Large intestine (tissue), 3 donors: ENCODE data around the gene HEATR3. TPM values are rescaled to one million over a fixed set of nuclear protein-coding genes. Genes with fewer than 3 reads are reported as not detected.

Experiments
- DNase-seq, 2 donors: peaks; one replicate each; pipeline versions ENCODE4 v3.0.0 to v3.0.0-alpha.2; 2013
- H3K27ac ChIP-seq: one replicate; pipeline ENCODE4 v1.5.1; 2013; ENCODE audit warnings: low read length
- H3K27me3 ChIP-seq: 2 replicates; pipeline ENCODE4 v1.6.1; 2013; ENCODE audit warnings: low read length; ENCODE audit not compliant: control insufficient read depth, insufficient read depth
- H3K36me3 ChIP-seq: 2 replicates; pipeline ENCODE4 v1.6.1; 2013; ENCODE audit warnings: low read length; ENCODE audit not compliant: control insufficient read depth, insufficient read depth
- H3K4me1 ChIP-seq: one replicate; pipeline ENCODE4 v1.6.1; 2013; ENCODE audit warnings: low read length; ENCODE audit not compliant: control insufficient read depth, insufficient read depth
- H3K4me3 ChIP-seq: one replicate; pipeline ENCODE4 v1.5.1; 2013; ENCODE audit warnings: low read length
- H3K9me3 ChIP-seq: one replicate; pipeline ENCODE4 v1.6.1; 2013; ENCODE audit warnings: mild to moderate bottlenecking, low read depth, low read length, moderate library complexity; ENCODE audit not compliant: control insufficient read depth
- whole genome bisulfite sequencing: methylation state at CpG from one replicate; pipeline ENCODE4 v1.1.5; 2013; ENCODE audit warnings: low lambda C conversion rate; ENCODE audit not compliant: insufficient coverage; 5-methylcytosine and 5-hydroxymethylcytosine counted together
- polyA plus RNA-seq: library from polyadenylated mRNA; unstranded; fragments of 120-200 nt; gene quantifications from one replicate; pipeline ENCODE4 v1.2.1, GENCODE V29; 2013

The HEATR3 gene
- polyA plus RNA-seq, 1 donor, result 11.7 TPM

GRCh38 chr16:50036426-50036825, 29.3 kb upstream of the HEATR3 start:
- H3K36me3 ChIP-seq, result peaks cover 28% of the 10 kb centered on the region
- 83% methylated on average over 1 of the region's 3 CpGs for WGBS

GRCh38 chr16:50037662-50038220, 28.0 kb upstream of the HEATR3 start:
- peaks cover 18% of the 10 kb centered on the region for H3K36me3 ChIP-seq
- no peaks in the 10 kb centered on the region for H3K27me3 ChIP-seq
- H3K4me3 ChIP-seq, result no peak overlapping the region
- no CpG with 5 or more reads among the region's 2 CpGs for WGBS
- no peak for DNase-seq
- peaks cover 18% of the 10 kb centered on the region for H3K4me1 ChIP-seq
- peak overlapping the region; percentile 0 for H3K27ac ChIP-seq
- no peaks in the 10 kb centered on the region for H3K9me3 ChIP-seq

More at GRCh38 chr16:50036426-50036825, 29.3 kb upstream of the HEATR3 start:
- Histone ChIP-seq H3K9me3 (no peaks in the 10 kb centered on the region), H3K27ac (no peak overlapping the region), H3K4me1 (peaks cover 18% of the 10 kb centered on the region), H3K27me3 (no peaks in the 10 kb centered on the region), H3K4me3 (no peak overlapping the region)
- no peak for DNase-seq

GRCh38 chr16:50038286-50038685, 27.5 kb upstream of the HEATR3 start:
- Histone ChIP-seq H3K27ac (peak overlapping the region; percentile 65), H3K4me1 (peaks cover 18% of the 10 kb centered on the region), H3K27me3 (no peaks in the 10 kb centered on the region), H3K9me3 (no peaks in the 10 kb centered on the region), H3K36me3 (peaks cover 17% of the 10 kb centered on the region), H3K4me3 (no peak overlapping the region)
- 100% methylated on average over 1 of the region's 4 CpGs for WGBS
- DNase-seq, result no peak

GRCh38 chr16:50038756-50039529, 26.8 kb upstream of the HEATR3 start:
- Histone ChIP-seq H3K27me3 (no peaks in the 10 kb centered on the region), H3K36me3 (peaks cover 13% of the 10 kb centered on the region), H3K4me3 (no peak overlapping the region), H3K4me1 (peaks cover 18% of the 10 kb centered on the region), H3K9me3 (no peaks in the 10 kb centered on the region), H3K27ac (peak overlapping the region; percentile 65)
- no CpG with 5 or more reads among the region's 5 CpGs for WGBS
- peak; percentile 44 to 68 for DNase-seq

GRCh38 chr16:50040018-50040417, 25.8 kb upstream of the HEATR3 start:
- peaks cover 15% of the 10 kb centered on the region for H3K4me1 ChIP-seq
- no peak overlapping the region for H3K27ac ChIP-seq
- WGBS, result no CpG with 5 or more reads among the region's 8 CpGs
- no peaks in the 10 kb centered on the region for H3K27me3 ChIP-seq
- no peak overlapping the region for H3K4me3 ChIP-seq
- H3K9me3 ChIP-seq, result no peaks in the 10 kb centered on the region
- no peak for DNase-seq
- peaks cover 6% of the 10 kb centered on the region for H3K36me3 ChIP-seq

- Histone ChIP-seq H3K4me3 (no peak overlapping the region), H3K4me1 (peaks cover 15% of the 10 kb centered on the region), H3K27ac (no peak overlapping the region), H3K27me3 (no peaks in the 10 kb centered on the region), H3K9me3 (no peaks in the 10 kb centered on the region), H3K36me3 (peaks cover 6% of the 10 kb centered on the region)
- DNase-seq, result no peak
- no CpG with 5 or more reads among the region's 1 CpG for WGBS
Measured at GRCh38 chr16:50040710-50041109, 25.1 kb upstream of the HEATR3 start.

- Histone ChIP-seq H3K4me3 (no peak overlapping the region), H3K4me1 (peaks cover 7% of the 10 kb centered on the region), H3K27ac (no peak overlapping the region), H3K9me3 (no peaks in the 10 kb centered on the region), H3K27me3 (no peaks in the 10 kb centered on the region), H3K36me3 (no peaks in the 10 kb centered on the region)
- no peak for DNase-seq
- 83% methylated on average over 3 of the region's 5 CpGs for WGBS
Measured at GRCh38 chr16:50043358-50043757, 22.4 kb upstream of the HEATR3 start.

- no peaks in the 10 kb centered on the region for H3K36me3 ChIP-seq
- no peak overlapping the region for H3K27ac ChIP-seq
- H3K9me3 ChIP-seq, result no peaks in the 10 kb centered on the region
- no peaks in the 10 kb centered on the region for H3K4me1 ChIP-seq
- 20% methylated on average over 1 of the region's 4 CpGs for WGBS
- no peak overlapping the region for H3K4me3 ChIP-seq
- DNase-seq, result no peak
- no peaks in the 10 kb centered on the region for H3K27me3 ChIP-seq
Measured at GRCh38 chr16:50045412-50045811, 20.4 kb upstream of the HEATR3 start.

- H3K36me3 ChIP-seq, result no peaks in the 10 kb centered on the region
- WGBS, result 100% methylated on average over 1 of the region's 6 CpGs
- H3K4me3 ChIP-seq, result no peak overlapping the region
- DNase-seq, result no peak
- no peaks in the 10 kb centered on the region for H3K9me3 ChIP-seq
- no peaks in the 10 kb centered on the region for H3K27me3 ChIP-seq
- H3K27ac ChIP-seq, result no peak overlapping the region
- H3K4me1 ChIP-seq, result no peaks in the 10 kb centered on the region
Measured at GRCh38 chr16:50046853-50047252, 18.9 kb upstream of the HEATR3 start.

GRCh38 chr16:50047864-50048263, 17.9 kb upstream of the HEATR3 start:
- H3K27me3 ChIP-seq, result no peaks in the 10 kb centered on the region
- H3K4me1 ChIP-seq, result no peaks in the 10 kb centered on the region
- no CpG with 5 or more reads among the region's 2 CpGs for WGBS
- no peak for DNase-seq
- no peaks in the 10 kb centered on the region for H3K36me3 ChIP-seq
- no peak overlapping the region for H3K27ac ChIP-seq
- H3K4me3 ChIP-seq, result no peak overlapping the region
- H3K9me3 ChIP-seq, result no peaks in the 10 kb centered on the region

GRCh38 chr16:50050802-50051201, 15.0 kb upstream of the HEATR3 start:
- DNase-seq, result no peak
- no peaks in the 10 kb centered on the region for H3K4me1 ChIP-seq

More at GRCh38 chr16:50050802-50051201, 15.0 kb upstream of the HEATR3 start:
- Histone ChIP-seq H3K9me3 (no peaks in the 10 kb centered on the region), H3K27ac (no peak overlapping the region), H3K4me3 (no peak overlapping the region), H3K27me3 (no peaks in the 10 kb centered on the region), H3K36me3 (no peaks in the 10 kb centered on the region)
- 55% methylated on average over 2 of the region's 2 CpGs for WGBS
